Caco-2 (cell line): ENCODE results near the gene TIMP2. TPM values are rescaled to one million over a fixed set of nuclear protein-coding genes. Genes with fewer than 3 reads are reported as not detected.

Experiments used
- BruUV-seq: library from RNA; stranded (reverse); fragments of 400-500 nt; replicated peaks from 2 replicates; lab custom pipeline; 2021; lab: Mats Ljungman, UMichigan
- CTCF ChIA-PET: fragments of 300-600 bp; sonication (Branson Sonifier 250); formaldehyde crosslinking; loops from one replicate; lab custom pipeline; 2022; ENCODE audit warnings: antibody characterized with exemption; lab: Charles Lee
- POLR2A ChIA-PET: fragments of 300-600 bp; sonication (Branson Sonifier 250); formaldehyde crosslinking; loops from one replicate; lab custom pipeline; 2022; ENCODE audit warnings: antibody characterized with exemption; lab: Charles Lee
- DNase-seq, 2 experiments: peaks; one replicate each; pipeline versions ENCODE4 v3.0.0 to v3.0.0-alpha.2; 2020 to 2022
- H3K27me3 ChIP-seq: replicated peaks from 2 replicates; pipeline ENCODE4 v1.6.0; 2011; ENCODE audit warnings: low read length; ENCODE audit not compliant: control insufficient read depth, insufficient read depth
- H3K36me3 ChIP-seq: 2 replicates; pipeline ENCODE4 v1.5.1; 2011; ENCODE audit warnings: low read length; ENCODE audit not compliant: control insufficient read depth, insufficient read depth
- H3K4me1 ChIP-seq: fragments of 250-450 bp; sonication (Bioruptor Pico); 2 replicates; pipeline ENCODE4 v1.5.1; 2020; ENCODE audit warnings: mild to moderate bottlenecking
- H3K4me3 ChIP-seq: 2 replicates; pipeline ENCODE4 v1.5.1; 2011; ENCODE audit warnings: low read depth, mild to moderate bottlenecking, control low read depth, low read length
- H3K9me3 ChIP-seq: fragments of 250-450 bp; sonication (Bioruptor Pico); 2 replicates; pipeline ENCODE4 v1.5.1; 2020; ENCODE audit warnings: mild to moderate bottlenecking, moderate library complexity
- H3K27ac Mint-ChIP-seq: one replicate; pipeline ENCODE4 v1.8.0; 2022; ENCODE audit warnings: mixed read lengths; ENCODE audit not compliant: unreplicated experiment
- H3K27me3 Mint-ChIP-seq: one replicate; pipeline ENCODE4 v1.8.0; 2022; ENCODE audit warnings: mixed read lengths; ENCODE audit not compliant: insufficient read depth, unreplicated experiment
- H3K36me3 Mint-ChIP-seq: one replicate; pipeline ENCODE4 v1.8.0; 2022; ENCODE audit warnings: mild to moderate bottlenecking, mixed read lengths; ENCODE audit not compliant: insufficient read depth, unreplicated experiment
- H3K4me1 Mint-ChIP-seq: one replicate; pipeline ENCODE4 v1.8.0; 2022; ENCODE audit warnings: low read depth, mixed read lengths; ENCODE audit not compliant: unreplicated experiment
- H3K4me3 Mint-ChIP-seq: one replicate; pipeline ENCODE4 v1.8.0; 2022; ENCODE audit warnings: mild to moderate bottlenecking, moderate library complexity, mixed read lengths; ENCODE audit not compliant: unreplicated experiment
- H3K9me3 Mint-ChIP-seq: one replicate; pipeline ENCODE4 v1.8.0; 2022; ENCODE audit warnings: mixed read lengths; ENCODE audit not compliant: unreplicated experiment
- CTCF ChIP-seq, 2 experiments: fragments of 200-600 bp in 1 of 2; IDR thresholded peaks; 1 replicate in 1 of 2; 2 replicates in 1 of 2; pipeline versions ENCODE4 v1.5.1 to v1.8.0; 2011 to 2022; ENCODE audit warnings: antibody characterized with exemption in 1 of 2, control low read depth in 1 of 2, inconsistent platforms in 1 of 2, low read depth in 1 of 2, low read length in 1 of 2, mild to moderate bottlenecking in 1 of 2, moderate library complexity in 1 of 2; ENCODE audit not compliant: insufficient read depth in 1 of 2, severe bottlenecking in 1 of 2, unreplicated experiment in 1 of 2
- intact Hi-C: fragments of 100-400 bp; cut with micrococcal nuclease; formaldehyde crosslinking; loops from one replicate; pipeline ENCODE4 v1.10.0; 2022; ENCODE audit not compliant: unreplicated experiment
- total RNA-seq: library from RNA; stranded (reverse); gene quantifications from 2 replicates; pipeline ENCODE4 v1.2.3, GENCODE V29; 2022

Gene TIMP2
- total RNA-seq, 1 experiment from 2014 or later, result 70.1 TPM

DNA sequence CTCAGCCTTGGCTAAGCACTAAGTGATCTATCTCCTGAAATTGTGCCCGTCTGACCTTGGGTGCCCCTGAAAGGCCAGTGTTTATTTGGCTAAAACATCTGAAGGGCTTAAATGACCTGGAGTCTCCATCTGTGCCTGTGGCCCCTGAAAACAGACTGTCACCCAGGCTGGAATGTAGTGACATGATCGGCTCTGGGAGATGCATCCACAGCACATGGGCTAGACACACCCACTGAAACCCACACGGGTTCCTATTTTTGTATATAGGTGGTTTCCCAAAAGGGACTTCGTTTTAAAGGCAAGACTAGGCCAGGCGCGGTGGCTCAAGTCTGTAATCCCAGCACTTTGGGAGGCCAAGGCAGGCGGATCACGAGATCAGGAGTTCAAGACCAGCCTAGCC, 35.7 kb downstream of the TIMP2 start:
- Mint-ChIP-seq H3K36me3 (peaks cover 43% of the 10 kb centered on the region), H3K27ac (no peak overlapping the region), H3K9me3 (no peaks in the 10 kb centered on the region), H3K27me3 (no peaks in the 10 kb centered on the region), H3K4me3 (no peak overlapping the region), H3K4me1 (peaks cover 11% of the 10 kb centered on the region)
- no peak for DNase-seq
- Histone ChIP-seq H3K4me3 (no peak overlapping the region), H3K27me3 (no peaks in the 10 kb centered on the region), H3K36me3 (no peaks in the 10 kb centered on the region), H3K9me3 (no peaks in the 10 kb centered on the region), H3K4me1 (peaks cover 12% of the 10 kb centered on the region)
- TF ChIP-seq CTCF (IDR thresholded peaks at IDR 0.05; ENCODE audit: insufficient read depth in 1 of 2, low read depth in 1 of 2, low read length in 1 of 2, severe bottlenecking in 1 of 2, unreplicated experiment in 1 of 2), result no peak
- POLR2A ChIA-PET, result no interaction called here
- BruUV-seq, result no TSS peak
- intact Hi-C loops, result no loop called here
- CTCF ChIA-PET, result no interaction called here

GRCh38 chr17:78888941-78889518, 36.2 kb downstream of the TIMP2 start:
- Histone ChIP-seq H3K4me1 (peaks cover 17% of the 10 kb centered on the region), H3K4me3 (no peak overlapping the region), H3K9me3 (no peaks in the 10 kb centered on the region), H3K36me3 (no peaks in the 10 kb centered on the region), H3K27me3 (no peaks in the 10 kb centered on the region)
- H3K4me1 Mint-ChIP-seq, result peaks cover 16% of the 10 kb centered on the region
- H3K9me3 Mint-ChIP-seq, result no peaks in the 10 kb centered on the region
- BruUV-seq, result no TSS peak
- H3K36me3 Mint-ChIP-seq, result peaks cover 48% of the 10 kb centered on the region
- no peaks in the 10 kb centered on the region for H3K27me3 Mint-ChIP-seq
- H3K27ac Mint-ChIP-seq, result no peak overlapping the region
- DNase-seq, result no peak
- TF ChIP-seq CTCF (IDR thresholded peaks at IDR 0.05; ENCODE audit: insufficient read depth in 1 of 2, low read depth in 1 of 2, low read length in 1 of 2, severe bottlenecking in 1 of 2, unreplicated experiment in 1 of 2), result no peak
- intact Hi-C loops, result no loop called here
- ChIA-PET POLR2A (no interaction called here), CTCF (no interaction called here)
- no peak overlapping the region for H3K4me3 Mint-ChIP-seq

GRCh38 chr17:78886954-78887353, 38.2 kb downstream of the TIMP2 start:
- CTCF ChIA-PET, result no interaction called here
- no TSS peak for BruUV-seq
- peaks cover 56% of the 10 kb centered on the region for H3K36me3 Mint-ChIP-seq

More at GRCh38 chr17:78886954-78887353, 38.2 kb downstream of the TIMP2 start:
- DNase-seq, result no peak
- Histone ChIP-seq H3K4me3 (no peak overlapping the region), H3K27me3 (no peaks in the 10 kb centered on the region), H3K9me3 (no peaks in the 10 kb centered on the region), H3K36me3 (no peaks in the 10 kb centered on the region), H3K4me1 (peaks cover 38% of the 10 kb centered on the region)
- Mint-ChIP-seq H3K27me3 (no peaks in the 10 kb centered on the region), H3K4me1 (peaks cover 19% of the 10 kb centered on the region), H3K9me3 (no peaks in the 10 kb centered on the region), H3K4me3 (no peak overlapping the region), H3K27ac (peak overlapping the region; percentile 96)
- intact Hi-C loops, result no loop called here
- no peak for TF ChIP-seq CTCF (IDR thresholded peaks at IDR 0.05; ENCODE audit: insufficient read depth in 1 of 2, low read depth in 1 of 2, low read length in 1 of 2, severe bottlenecking in 1 of 2, unreplicated experiment in 1 of 2)
- POLR2A ChIA-PET, result no interaction called here
